Measurements from ENCODE around the gene MAFB.

Gene MAFB

GRCh38 chr20:40673442-40673841 is 15.6 kb downstream of the MAFB start:
- DNase-seq (ENCODE audit: low spot score) = no peak
- TF ChIP-seq CTCF (IDR thresholded peaks at IDR 0.05; ENCODE audit: extremely low read depth, missing control alignments) = no peak

- DNase-seq (ENCODE audit: low spot score) = no peak
- no peak for TF ChIP-seq CTCF (IDR thresholded peaks at IDR 0.05; ENCODE audit: extremely low read depth, missing control alignments)
These were observed 16.9 kb downstream of the MAFB start for GRCh38 chr20:40672095-40672494.

GRCh38 chr20:40670253-40670652 is 18.8 kb downstream of the MAFB start:
- no peak for DNase-seq (ENCODE audit: low spot score)
- no peak for TF ChIP-seq CTCF (IDR thresholded peaks at IDR 0.05; ENCODE audit: extremely low read depth, missing control alignments)

GRCh38 chr20:40669692-40670091 is 19.3 kb downstream of the MAFB start:
- TF ChIP-seq CTCF (IDR thresholded peaks at IDR 0.05; ENCODE audit: extremely low read depth, missing control alignments) = no peak
- DNase-seq (ENCODE audit: low spot score) = no peak

- no peak for TF ChIP-seq CTCF (IDR thresholded peaks at IDR 0.05; ENCODE audit: extremely low read depth, missing control alignments)
- no peak for DNase-seq (ENCODE audit: low spot score)
These were observed 20.4 kb downstream of the MAFB start for GRCh38 chr20:40668449-40669228.

GRCh38 chr20:40667503-40667902 is 21.5 kb downstream of the MAFB start:
- TF ChIP-seq CTCF (IDR thresholded peaks at IDR 0.05; ENCODE audit: extremely low read depth, missing control alignments) = no peak

GRCh38 chr20:40666336-40666735 is 22.7 kb downstream of the MAFB start:
- no peak for DNase-seq (ENCODE audit: low spot score)
- no peak for TF ChIP-seq CTCF (IDR thresholded peaks at IDR 0.05; ENCODE audit: extremely low read depth, missing control alignments)

More at GRCh38 chr20:40667503-40667902, 21.5 kb downstream of the MAFB start:
- no peak for DNase-seq (ENCODE audit: low spot score)
